Heart left ventricle (tissue), 16 donors: ENCODE data around the gene MYOC. TPM values are rescaled to one million over a fixed set of nuclear protein-coding genes. Genes with fewer than 3 reads are reported as not detected.

Experiments used
- ATAC-seq, 4 donors: fragments of 200-7000 bp; cut with Tn5 transposase; one replicate each; pipeline ENCODE4 v1.9.1; 2020 to 2022; ENCODE audit warnings: moderate library complexity in 4 of 4, mild to moderate bottlenecking in 3 of 4, moderate number of reproducible peaks in 1 of 4
- DNase-seq, 5 donors: peaks; one replicate each; pipeline ENCODE4 v3.0.0-alpha.2; 2020
- H3K27ac ChIP-seq, 12 donors: fragments of 200-600 bp; sonication (generic) in 4 of 12; one replicate each; pipeline versions ENCODE4 v1.5.0 to v1.8.0; 2016 to 2022; ENCODE audit warnings: mild to moderate bottlenecking in 2 of 12
- H3K27me3 ChIP-seq, 9 donors: fragments of 200-600 bp; sonication (generic) in 2 of 9; one replicate each; pipeline versions ENCODE4 v1.5.1 to v1.8.0; 2016 to 2022; ENCODE audit warnings: mild to moderate bottlenecking in 3 of 9
- H3K36me3 ChIP-seq, 9 donors: fragments of 200-600 bp; sonication (generic) in 2 of 9; one replicate each; pipeline versions ENCODE4 v1.5.0 to v1.8.0; 2018 to 2022; ENCODE audit warnings: mild to moderate bottlenecking in 2 of 9
- H3K4me1 ChIP-seq, 12 donors: fragments of 200-600 bp; sonication (generic) in 4 of 12; one replicate each; pipeline versions ENCODE4 v1.5.0 to v1.8.0; 2016 to 2022; ENCODE audit warnings: mild to moderate bottlenecking in 3 of 12
- H3K4me3 ChIP-seq, 12 donors: fragments of 200-600 bp; sonication (generic) in 4 of 12; one replicate each; pipeline versions ENCODE4 v1.5.0 to v1.8.0; 2017 to 2022; ENCODE audit warnings: mild to moderate bottlenecking in 9 of 12, moderate library complexity in 4 of 12
- H3K9me3 ChIP-seq, 12 donors: fragments of 200-600 bp; sonication (generic) in 4 of 12; one replicate each; pipeline versions ENCODE4 v1.5.0 to v1.8.0; 2016 to 2022; ENCODE audit warnings: mild to moderate bottlenecking in 1 of 12
- CTCF ChIP-seq, 12 donors: fragments of 200-600 bp; sonication (generic) in 4 of 12; IDR thresholded peaks; one replicate each; pipeline versions ENCODE4 v1.5.0 to v1.8.0; 2018 to 2022; ENCODE audit warnings: antibody characterized with exemption in 12 of 12, mild to moderate bottlenecking in 5 of 12
- POLR2A ChIP-seq, 2 donors: fragments of 450-650 bp; IDR thresholded peaks; one replicate each; pipeline ENCODE4 v1.6.1; 2017; ENCODE audit warnings: antibody characterized with exemption in 2 of 2, mild to moderate bottlenecking in 2 of 2, moderate library complexity in 2 of 2
- WGBS, 4 donors: extraction: QIAGEN DNeasy Blood & Tissue Kit in 2 of 4; methylation state at CpG; one replicate each; pipeline versions ENCODE4 v1.1.5 to v1.1.7; 2013 to 2018; 5-methylcytosine and 5-hydroxymethylcytosine counted together
- intact Hi-C, 10 donors: fragments of 100-400 bp; cut with DNase I; formaldehyde crosslinking; loops; one replicate each; pipeline versions ENCODE4 v1.11.1 to v1.14.2; 2022
- polyA plus RNA-seq, 2 donors: library from polyadenylated mRNA; stranded (reverse); fragments of 200-250 nt; gene quantifications; one replicate each; pipeline ENCODE4 v1.2.3, GENCODE V29; 2013
- total RNA-seq, 9 donors: library from RNA; depleted of rRNA in 2 of 9; stranded (reverse); fragments of >200 nt in 2 of 9; fragmentation: NEBNext Ultra II Directional in 3 of 9; extraction: Animal tissue kit (Norgen Biotek cat#: 25700) in 3 of 9; gene quantifications; one replicate each; pipeline versions ENCODE4 v1.1.0 to v1.2.4, GENCODE V29; 2016 to 2023
- donor health status: ischemic (EF 13 %, LVEDD 7.1; RV severe dilation, severe dysfunction).
- donor health status: healthy with polysubstance abuse.
- donor health status: DM: no; HTN: yes; CAD: no.
- donor health status: DM: no; HTN: no; CAD: no.
- donor health status: ischemic (EF 25% LVEDD 6.9; RV normal size, moderate dysfunction).
- donor health status: ischemic (EF 25% LVEDD 5.7; RV mildly dilated, moderate dysfunction).
- donor health status: healthy.
- donor health status: DM: yes; HTN: yes; CAD: no.
- donor health status: ischemic (EF 35%, LVEDD 5.7; RV mildly dilated, moderate dysfunction).
- donor health status: nonischemic (EF 11% LVEDD 7.7; RV severe dilation, severe dysfunction).
- donor health status: DM: yes; HTN: yes; CAD: no.
- donor health status: PGD.
- donor health status: ischemic (EF 29% LVEDD 5.4; RV normal size, mild dysfunction).
- donor health status: nonischemic (EF 23%, LVEDD 6.1; RV moderate dilation, normal function).

MYOC gene
- total and polyA plus RNA-seq, 11 donors, result 0.49 to 12.4 (median 2.3) TPM

GRCh38 chr1:171595324-171595723 lies 57.2 kb downstream of the MYOC start:
- intact Hi-C loops, result no loop called here

GRCh38 chr1:171590022-171590421 lies 62.5 kb downstream of the MYOC start:
- TF ChIP-seq CTCF (IDR thresholded peaks at IDR 0.05) (no peak), POLR2A (IDR thresholded peaks at IDR 0.05) (no peak)
- WGBS, 4 donors, result 64 to 89% (median 82%) methylated on average over 1 of the region's 1 CpG
- Histone ChIP-seq H3K36me3 (peaks cover 0 to 99% (median 94%) of the 10 kb centered on the region in 9 donors), H3K27ac (no peak overlapping the region), H3K4me3 (no peak overlapping the region), H3K27me3 (no peaks in the 10 kb centered on the region), H3K9me3 (no peaks in the 10 kb centered on the region), H3K4me1 (no peaks in the 10 kb centered on the region)
- no peak for ATAC-seq
- DNase-seq, result no peak
- intact Hi-C loops, result no loop called here

More at GRCh38 chr1:171595324-171595723, 57.2 kb downstream of the MYOC start:
- WGBS, 4 donors, result 63 to 73% (median 64%) methylated on average over 1 of the region's 1 CpG
- Histone ChIP-seq H3K9me3 (no peaks in the 10 kb centered on the region), H3K27me3 (no peaks in the 10 kb centered on the region), H3K27ac (no peak overlapping the region), H3K36me3 (peaks cover 0 to 58% (median 41%) of the 10 kb centered on the region in 9 donors), H3K4me1 (peaks cover 0 to 6% (median 0%) of the 10 kb centered on the region in 12 donors), H3K4me3 (no peak overlapping the region)
- ATAC-seq (peak in 3 of 4 donors; percentile 52 to 60 (median 59)), DNase-seq (no peak)
- TF ChIP-seq POLR2A (IDR thresholded peaks at IDR 0.05) (no peak), CTCF (IDR thresholded peaks at IDR 0.05) (no peak)

GRCh38 chr1:171588230-171588629 lies 64.3 kb downstream of the MYOC start:
- H3K27ac ChIP-seq, result no peak overlapping the region
- no peak for TF ChIP-seq POLR2A (IDR thresholded peaks at IDR 0.05)
- TF ChIP-seq CTCF (IDR thresholded peaks at IDR 0.05), result no peak
- no peaks in the 10 kb centered on the region for H3K27me3 ChIP-seq
- no peak overlapping the region for H3K4me3 ChIP-seq
- intact Hi-C loops, result loop anchor here in 2 of 10 donors (10.0 kb wide), 1 partner anchor 53 kb away; no protein-coding TSS in a partner anchor
- DNase-seq (no peak), ATAC-seq (no peak)
- peaks cover 0 to 100% (median 98%) of the 10 kb centered on the region in 9 donors for H3K36me3 ChIP-seq
- no peaks in the 10 kb centered on the region for H3K9me3 ChIP-seq
- 89 to 96% (median 94%) methylated on average over 2 of the region's 2 CpGs for WGBS, 4 donors
- no peaks in the 10 kb centered on the region for H3K4me1 ChIP-seq

- no peaks in the 10 kb centered on the region for H3K4me1 ChIP-seq
- WGBS, 4 donors, result 95 to 97% (median 96%) methylated on average over 9 of the region's 9 CpGs
- no peak for DNase-seq
- intact Hi-C loops, result loop anchor here in 2 of 10 donors (10.0 kb wide), 1 partner anchor 51 kb away; no protein-coding TSS in a partner anchor
- no peaks in the 10 kb centered on the region for H3K9me3 ChIP-seq
- ATAC-seq, result no peak
- H3K36me3 ChIP-seq, result peaks cover 0 to 100% (median 98%) of the 10 kb centered on the region in 9 donors
- no peak overlapping the region for H3K4me3 ChIP-seq
- no peaks in the 10 kb centered on the region for H3K27me3 ChIP-seq
- no peak overlapping the region for H3K27ac ChIP-seq
- TF ChIP-seq POLR2A (IDR thresholded peaks at IDR 0.05) (no peak), CTCF (IDR thresholded peaks at IDR 0.05) (no peak)
Observed at GRCh38 chr1:171585715-171586114, 66.8 kb downstream of the MYOC start.

Other genes starting within 250 kb of the MYOC start
- 100 to 1,000 TPM in 1 of 9 donors, 10 to 100 TPM in 8; 41.6 to 107 (median 62.5) TPM for gene PRRC2C, start 167.2 kb downstream of the MYOC start, total RNA-seq
- 10 to 100 TPM; 21.1 to 25.1 TPM for gene PRRC2C, start 167.2 kb downstream of the MYOC start, polyA plus RNA-seq
- not detected for gene MYOCOS, start 30.4 kb downstream of the MYOC start, total RNA-seq
- not detected for gene MYOCOS, start 30.4 kb downstream of the MYOC start, polyA plus RNA-seq
- 10 to 100 TPM in 2 of 9 donors, 1 to 10 TPM in 7; 3.8 to 11.3 (median 7.2) TPM for gene VAMP4, start 89.4 kb upstream of the MYOC start, total RNA-seq
- gene VAMP4, start 89.4 kb upstream of the MYOC start, polyA plus RNA-seq, result 1 to 10 TPM; 4.2 to 6.7 TPM
- 10 to 100 TPM; 13.1 to 24.1 (median 14.8) TPM for gene METTL13, start 129.0 kb upstream of the MYOC start, total RNA-seq
- gene METTL13, start 129.0 kb upstream of the MYOC start, polyA plus RNA-seq, result 10 to 100 TPM in 1 of 2 donors, 1 to 10 TPM in 1; 5.0 to 29.2 TPM
- gene DNM3, start 188.8 kb upstream of the MYOC start, total RNA-seq, result 1 to 10 TPM; 1.1 to 3.9 (median 2.2) TPM
- gene DNM3, start 188.8 kb upstream of the MYOC start, polyA plus RNA-seq, result 1 to 10 TPM in 1 of 2 donors, under 1 TPM in 1; 0.44 to 1.3 TPM